OCI-M1 (cell line): ENCODE results near the gene SHCBP1L.
"Not testable (repeated sequence)": the region's sequence is repeated elsewhere in the genome, so short reads cannot be mapped to it uniquely, and the experiment has no call there.

Source experiments
- DNase-seq: peaks from one replicate; lab custom pipeline; 2025; lab: John Stamatoyannopoulos, UW

The SHCBP1L gene

DNA sequence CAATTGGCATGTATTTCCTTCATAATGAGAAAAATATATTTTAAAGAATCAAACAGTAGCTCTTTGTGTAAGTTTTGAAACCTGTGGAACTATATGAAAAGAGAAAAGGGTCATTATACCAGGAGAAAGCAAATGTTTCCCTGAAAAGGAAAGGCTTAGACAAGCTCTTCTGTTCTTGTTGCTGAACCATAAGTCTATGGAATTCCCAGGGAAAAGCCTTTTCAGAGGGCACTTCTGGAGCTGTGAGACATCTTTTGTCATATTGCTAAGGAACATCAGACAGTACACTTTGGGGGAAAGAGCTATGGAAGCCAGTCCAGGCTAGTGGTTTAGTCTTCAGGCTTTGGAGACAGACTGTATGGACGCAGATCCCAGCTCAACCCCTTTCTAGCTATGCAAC is 12.1 kb upstream of the SHCBP1L start:
- no peak for DNase-seq

DNA sequence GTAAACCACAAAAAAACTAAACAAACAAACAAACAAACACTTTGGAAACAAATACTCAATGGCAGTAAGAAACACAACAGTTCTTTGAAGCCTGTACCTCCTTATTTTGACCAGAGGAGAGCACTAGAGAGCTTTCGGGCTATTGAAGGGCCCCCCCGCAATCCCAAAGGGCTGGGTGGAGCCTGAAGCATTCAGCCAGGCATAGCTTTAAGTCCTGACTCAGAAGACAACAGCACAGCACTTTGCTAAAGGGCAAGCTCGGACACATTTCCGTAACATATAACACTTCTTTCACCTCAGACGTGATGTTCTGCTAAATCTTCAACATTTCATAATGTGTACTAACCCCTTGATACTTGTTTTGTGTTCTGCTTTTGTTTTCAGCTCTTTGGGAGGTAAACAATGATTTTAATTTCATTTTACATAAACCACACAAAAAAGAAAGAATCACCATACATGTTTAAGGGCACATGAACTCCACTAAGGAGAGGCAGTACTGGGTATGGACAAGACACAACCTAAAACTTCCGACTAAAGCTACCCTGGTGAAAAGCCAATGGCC is 9.7 kb upstream of the SHCBP1L start:
- peak; percentile 93 for DNase-seq

DNA sequence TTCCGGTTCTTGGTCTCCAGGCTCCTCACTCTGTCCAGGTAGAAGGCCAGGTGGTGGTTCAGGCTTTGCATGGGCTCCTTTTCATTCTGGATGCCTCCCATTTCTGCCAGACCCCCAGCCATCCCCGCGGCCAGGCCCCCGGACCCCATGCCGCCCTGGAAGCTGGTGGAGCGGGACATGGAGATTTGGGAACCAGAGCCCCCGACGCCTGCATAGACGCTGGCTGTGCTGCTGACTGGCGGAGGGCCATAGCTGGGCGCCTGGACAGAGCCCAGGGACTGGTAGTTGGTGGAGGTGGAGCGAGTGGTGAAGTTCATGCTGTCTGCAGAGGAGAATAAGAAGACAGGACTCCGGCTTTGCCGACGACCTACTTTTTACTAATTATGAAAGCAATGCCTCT is 7.1 kb upstream of the SHCBP1L start:
- DNase-seq: no peak

DNA sequence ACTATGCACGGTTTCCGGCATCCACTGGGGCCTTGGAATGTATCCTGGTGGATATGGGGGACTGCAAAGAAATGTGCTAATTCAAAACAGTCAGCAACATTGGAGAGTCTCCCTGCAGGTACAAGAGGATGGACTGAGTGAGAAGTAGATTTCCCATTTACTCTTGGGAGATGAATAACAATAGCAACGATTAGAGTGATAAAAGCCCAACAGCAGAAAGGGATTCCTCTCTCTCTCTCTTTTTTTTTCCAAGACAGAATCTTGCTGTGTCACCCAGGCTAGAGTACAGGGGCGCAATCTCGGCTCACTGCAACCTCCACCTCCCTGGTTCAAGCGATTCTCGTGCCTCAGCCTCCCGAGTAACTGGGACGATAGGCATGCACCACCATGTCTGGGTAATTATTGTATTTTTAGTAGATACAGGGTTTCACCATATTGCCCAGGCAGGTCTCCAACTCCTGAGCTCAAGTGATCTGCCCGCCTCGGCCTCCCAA is 5.0 kb upstream of the SHCBP1L start:
- no peak for DNase-seq

DNA sequence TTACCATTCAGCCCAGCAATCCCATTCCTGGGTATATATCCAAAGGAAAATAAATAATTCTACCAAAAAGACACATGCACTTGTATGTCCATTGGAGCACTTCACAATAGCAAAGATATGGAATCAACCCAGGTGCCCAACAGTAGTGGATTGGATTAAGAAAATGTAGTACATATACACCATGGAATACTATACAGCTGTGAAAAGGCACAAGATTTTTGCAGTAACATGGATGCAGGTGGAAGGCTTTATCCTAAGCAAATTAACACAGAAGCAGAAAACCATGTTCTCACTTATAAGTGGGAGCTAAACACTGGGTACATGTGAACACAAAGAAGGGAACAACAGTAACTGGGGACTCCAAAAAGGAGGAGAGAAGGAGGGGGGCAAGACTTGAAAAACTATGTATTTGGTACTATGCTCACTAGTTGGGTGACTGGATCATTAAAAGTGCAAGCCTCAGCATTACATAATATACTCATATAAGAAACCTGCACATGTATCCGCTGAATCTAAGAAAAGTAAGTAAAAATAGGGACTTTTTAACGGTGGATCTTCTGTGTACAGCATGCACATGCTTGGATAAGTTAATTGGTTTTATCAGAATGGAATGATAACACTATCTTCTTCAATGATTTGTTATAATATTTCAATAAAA is 3.9 kb upstream of the SHCBP1L start:
- DNase-seq: no peak

DNA sequence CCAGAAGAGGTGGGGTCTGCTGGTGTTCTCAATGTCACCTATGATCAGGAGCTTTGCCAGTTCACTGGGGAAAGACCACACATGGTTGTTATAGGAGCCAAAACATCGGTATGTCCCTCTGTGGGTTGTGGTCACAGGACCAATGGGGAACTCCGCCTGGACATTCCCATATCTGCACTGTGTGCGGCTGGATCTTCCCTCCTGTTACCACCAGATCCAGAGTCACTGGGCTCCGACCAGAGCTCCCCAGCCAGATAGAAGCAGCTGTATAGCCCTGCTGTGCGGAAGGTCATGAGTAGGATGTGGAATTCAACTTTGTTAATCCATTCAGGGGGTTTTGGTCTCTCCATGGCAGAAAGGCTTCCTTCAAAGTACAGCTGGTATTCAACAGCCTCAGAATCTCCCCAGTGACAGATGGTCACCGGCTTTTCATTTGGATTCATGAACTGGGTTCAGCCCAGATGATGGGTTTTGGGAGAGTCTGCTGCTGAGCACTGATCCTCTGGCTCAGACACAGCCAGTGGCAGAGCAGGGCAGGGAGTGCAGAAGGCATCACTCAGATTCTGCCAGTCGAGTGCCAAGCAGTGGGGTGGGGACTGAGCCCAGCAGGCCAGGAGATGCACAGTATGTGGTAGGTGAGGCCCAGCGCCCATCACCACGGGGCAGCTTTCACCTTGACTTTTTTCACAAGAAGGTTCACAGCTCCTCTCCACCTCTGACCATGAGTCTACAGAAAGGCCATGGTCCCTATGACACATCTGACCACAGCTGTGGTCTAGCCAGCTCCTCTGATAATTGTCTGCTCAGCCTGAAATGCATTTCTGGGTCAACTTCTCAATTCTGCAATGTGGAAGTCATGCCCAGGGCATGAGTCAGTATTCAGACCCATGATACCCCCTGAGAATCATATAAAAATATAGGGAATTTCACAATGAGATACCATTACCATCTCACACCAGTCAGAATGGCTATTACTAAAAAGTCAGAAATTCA is 2.9 kb upstream of the SHCBP1L start:
- DNase-seq: peak; percentile 69

DNA sequence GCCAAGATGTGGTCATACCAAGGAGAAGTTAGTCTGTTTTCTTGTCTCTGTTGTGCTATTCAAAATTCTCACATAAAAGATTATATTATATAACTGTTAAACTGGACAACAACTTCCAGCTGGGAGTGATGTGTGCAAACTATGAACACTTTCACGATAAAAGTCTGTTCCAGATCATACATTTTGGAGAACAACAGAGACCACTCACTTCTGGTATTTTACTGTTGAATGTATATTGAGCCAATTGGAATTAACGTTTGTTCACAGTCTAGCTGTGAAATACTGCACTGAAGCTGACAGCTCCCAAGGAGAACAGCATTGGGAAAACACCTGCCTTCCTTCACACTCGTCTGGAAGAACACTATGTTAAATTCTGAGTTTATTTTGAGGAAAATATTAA is 860 bp upstream of the SHCBP1L start:
- no peak for DNase-seq

DNA sequence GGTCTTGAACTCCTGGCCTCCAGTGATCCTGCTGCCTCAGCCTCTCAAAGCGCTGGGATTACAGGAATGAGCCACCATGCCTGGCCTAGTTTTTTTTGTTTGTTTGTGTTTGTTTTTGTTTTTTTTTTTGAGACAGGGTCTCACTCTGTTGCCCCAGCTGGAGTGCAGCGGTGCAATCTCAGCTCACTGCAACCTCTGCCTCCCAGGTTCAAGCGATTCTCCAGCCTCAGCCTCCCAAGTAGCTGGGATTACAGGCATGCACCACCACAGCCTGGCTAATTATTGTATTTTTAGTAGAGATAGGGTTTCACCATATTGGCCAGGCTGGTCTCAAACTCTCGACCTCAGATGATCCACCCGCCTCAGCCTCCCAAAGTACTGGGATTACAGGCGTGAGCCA is 9.6 kb downstream of the SHCBP1L start:
- DNase-seq: not testable (repeated sequence)

DNA sequence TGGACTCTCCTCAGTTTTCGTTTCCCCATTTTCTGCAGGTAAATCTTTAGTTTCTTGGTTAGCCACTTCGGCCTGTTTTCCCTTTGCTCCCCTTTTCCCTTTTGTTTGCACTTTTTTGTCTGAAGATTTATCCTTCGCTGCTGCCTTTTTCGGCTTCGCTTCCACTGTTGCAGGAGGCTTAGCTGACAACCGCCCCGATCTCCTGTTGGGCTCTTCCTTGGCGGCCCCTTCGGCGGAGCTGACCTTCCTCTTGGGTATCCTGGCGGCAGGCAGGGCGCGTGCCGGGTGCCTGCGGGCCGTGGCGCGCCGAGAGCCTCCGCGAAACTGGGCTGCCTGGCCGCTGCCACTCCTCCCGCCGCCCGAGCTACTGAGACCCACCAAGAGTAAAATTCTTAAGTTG is 10.8 kb downstream of the SHCBP1L start:
- DNase-seq: not testable (repeated sequence)

DNA sequence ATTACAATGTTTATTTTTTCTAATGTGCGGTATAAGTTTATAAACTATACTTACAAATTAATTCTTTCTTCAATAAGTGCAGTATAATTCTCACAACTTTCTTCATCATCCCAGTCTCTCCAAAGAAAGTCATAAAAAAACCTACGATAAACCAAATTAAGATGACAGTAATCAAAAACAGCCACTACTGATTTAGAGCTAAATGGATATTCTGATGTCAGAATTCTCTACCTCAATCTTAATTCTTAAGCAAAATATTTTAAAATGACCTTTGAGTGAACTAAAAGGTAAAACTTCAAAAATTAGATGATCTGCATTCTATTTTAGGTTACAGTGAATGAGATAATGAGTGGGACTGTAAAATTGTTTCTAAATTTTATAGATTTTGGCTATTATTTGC is 13.6 kb downstream of the SHCBP1L start:
- no peak for DNase-seq

DNA sequence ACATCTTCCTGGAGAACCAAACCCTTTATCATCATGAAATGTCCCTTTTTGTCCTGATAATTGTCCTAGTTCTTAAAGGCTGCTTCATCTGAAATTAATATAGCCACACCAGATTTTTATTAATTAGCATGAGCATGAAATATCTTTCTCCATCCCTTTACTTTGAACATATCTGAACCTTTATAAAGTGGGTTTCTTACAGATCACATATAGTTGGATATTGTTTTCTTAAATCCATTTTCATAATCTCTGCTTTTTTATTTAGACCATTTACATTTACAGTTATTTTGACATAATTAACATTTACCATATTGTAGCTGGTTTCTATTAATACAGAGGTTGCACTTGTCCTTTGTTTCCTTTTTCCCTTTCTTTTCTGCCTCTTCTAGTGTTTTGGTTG is 17.2 kb downstream of the SHCBP1L start:
- no peak for DNase-seq

DNA sequence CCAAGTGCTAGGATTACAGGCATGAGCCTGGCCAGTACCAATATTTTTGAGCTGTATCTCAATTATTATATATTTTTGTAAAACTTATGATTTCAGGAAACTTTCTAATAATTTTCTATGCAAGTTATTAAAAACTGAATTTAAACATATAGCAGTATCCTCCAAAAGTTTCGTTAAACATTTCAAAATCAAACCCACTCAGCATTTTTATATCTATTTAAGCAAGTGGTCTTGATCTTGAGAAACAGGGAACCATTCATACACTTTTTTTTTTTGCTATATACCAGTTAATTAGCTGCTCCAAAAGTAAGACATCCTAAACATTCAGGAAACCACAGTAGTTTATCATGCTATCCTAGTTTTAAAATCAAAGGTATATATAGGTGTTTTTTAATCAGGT is 22.0 kb downstream of the SHCBP1L start:
- no peak for DNase-seq

DNA sequence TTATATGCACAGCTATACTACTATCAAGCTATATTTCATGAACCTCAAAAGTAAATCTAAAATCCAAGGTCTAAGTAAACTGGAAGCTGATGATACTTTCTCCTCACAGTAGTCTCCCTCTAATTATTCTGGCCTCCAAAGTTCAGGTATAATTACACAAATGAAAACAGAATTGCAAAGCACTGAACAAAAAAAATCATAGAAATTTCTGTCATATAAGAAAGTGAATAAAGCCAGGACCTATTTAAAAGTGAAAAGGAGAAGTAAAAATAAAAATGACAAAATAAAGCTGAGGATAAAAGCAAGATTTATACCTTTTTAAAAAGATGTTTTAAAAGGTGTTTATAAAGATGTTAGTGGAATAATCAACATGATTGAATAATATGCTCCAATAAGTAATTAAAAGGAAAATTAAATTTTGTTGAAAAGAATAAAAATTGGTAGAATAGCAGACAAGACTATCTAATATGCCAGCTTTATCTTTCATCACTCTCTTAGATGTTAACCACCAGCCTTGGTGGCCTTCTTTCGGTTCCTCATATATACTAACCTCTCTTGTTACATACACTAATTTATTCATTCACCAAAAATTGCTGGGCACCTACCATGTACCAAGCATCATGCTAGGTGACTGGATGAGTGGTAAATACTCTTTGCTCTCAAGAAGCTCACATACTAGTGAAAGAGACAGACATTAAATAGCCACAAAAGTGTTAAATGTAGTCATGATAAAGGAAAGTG is 25.1 kb downstream of the SHCBP1L start:
- peak; percentile 44 for DNase-seq

DNA sequence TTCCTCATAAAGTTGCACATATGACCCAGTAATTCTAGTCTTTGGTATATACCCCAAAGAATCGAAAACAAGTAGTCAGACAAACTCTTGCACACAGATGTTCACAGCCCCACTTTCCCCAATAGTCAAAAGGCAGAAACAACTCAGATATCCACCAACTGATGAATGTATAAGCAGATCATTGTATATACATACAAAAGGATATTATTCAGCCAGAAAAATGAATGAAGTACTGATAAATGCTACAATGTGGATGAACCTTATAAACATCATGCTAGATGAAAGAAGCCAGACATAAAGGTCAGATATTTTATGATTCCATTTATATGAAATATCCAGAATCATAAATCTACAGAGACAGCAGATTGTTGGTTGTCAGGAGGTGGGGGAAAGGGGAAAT is 27.3 kb downstream of the SHCBP1L start:
- no peak for DNase-seq

DNA sequence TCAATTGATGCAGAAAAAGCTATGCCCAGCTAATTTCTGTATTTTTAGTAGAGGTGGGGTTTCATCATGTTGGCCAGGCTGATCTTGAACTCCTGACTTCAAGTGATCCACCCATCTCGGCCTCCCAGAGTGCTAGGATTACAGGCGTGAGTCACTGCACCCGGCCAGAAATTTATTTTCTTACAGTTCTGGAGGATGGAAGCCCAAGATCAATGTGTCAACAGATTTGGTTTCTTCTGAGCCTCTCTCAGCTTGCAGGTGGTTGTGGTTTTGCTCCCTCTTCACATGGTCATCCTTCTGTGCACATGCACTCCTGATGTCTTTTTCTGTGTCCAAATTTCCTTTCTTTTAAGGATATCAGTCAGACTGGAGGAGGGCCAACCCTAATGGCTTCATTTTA is 35.6 kb downstream of the SHCBP1L start:
- no peak for DNase-seq

DNA sequence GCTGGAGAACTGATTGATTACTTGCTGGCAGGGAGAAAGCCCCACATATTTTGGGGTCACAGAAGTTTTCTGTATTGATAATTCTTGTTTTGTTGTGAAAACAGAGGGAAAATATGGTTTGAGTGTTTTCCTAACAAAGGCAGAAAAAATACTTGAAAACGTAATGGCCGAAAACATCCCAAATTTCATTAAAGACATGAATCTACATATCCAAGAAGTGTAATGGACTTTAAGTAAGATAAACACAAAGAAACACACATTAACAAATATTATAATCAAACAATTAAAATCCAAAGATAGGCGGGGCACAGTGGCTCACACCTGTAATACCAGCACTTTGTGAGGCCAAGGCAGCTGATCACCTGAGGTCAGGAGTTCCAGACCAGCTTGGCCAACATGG is 39.6 kb downstream of the SHCBP1L start:
- DNase-seq: no peak

DNA sequence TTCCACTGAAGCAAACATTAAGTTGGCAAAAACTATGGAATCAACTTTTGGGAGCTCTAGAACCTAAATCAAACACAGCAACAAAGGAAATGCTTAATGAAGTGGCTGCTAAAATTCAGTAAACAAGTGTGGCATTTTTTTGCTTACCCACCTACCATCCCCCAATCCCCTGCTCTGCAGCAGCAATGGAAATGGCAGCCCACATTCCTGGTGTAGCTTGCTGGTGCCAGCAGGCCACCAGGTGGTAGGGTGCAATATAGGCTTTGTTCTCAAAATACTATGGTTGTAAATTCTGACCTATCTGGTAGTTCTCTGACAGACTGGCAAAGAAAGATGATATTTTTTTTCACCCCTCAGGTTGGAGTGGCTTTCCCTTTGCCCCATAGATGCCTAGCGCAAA is 42.8 kb downstream of the SHCBP1L start:
- no peak for DNase-seq

DNA sequence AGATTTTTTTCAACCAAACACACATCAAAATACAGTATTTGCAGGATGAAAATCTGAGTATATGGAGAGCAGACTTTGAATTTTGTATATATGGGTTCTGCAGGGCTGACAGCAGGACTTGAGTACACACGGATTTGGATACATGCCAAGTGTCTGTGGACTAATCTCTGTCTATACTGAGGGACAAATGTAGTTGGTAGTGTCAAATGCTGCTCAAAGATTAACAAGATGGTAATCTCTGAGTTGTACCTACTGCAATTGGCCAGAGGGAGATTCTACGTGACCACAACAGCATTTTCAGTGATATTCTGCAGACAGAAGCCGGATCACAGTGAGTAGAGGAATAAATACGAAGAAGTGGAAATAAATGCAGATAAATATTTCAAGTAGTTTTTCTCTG is 43.4 kb downstream of the SHCBP1L start:
- DNase-seq: peak; percentile 51

DNA sequence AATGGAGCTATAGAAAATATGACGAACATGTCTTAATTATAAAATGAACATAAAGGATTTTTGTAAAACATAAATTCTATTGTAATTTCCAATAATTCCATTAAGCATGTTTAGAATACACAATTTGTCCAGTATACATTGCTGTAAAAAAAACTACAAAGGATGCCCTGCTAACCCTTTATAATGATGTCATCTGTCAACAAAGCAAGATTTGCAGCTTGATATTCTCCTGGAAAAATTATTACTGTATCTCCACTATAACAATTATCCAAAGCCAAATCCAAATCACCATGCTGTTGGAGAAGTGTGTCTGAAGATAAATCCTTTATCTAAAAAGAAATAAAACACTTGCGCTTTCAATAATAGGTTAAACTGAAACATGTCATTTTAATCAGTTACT is 47.6 kb downstream of the SHCBP1L start:
- DNase-seq: no peak

DNA sequence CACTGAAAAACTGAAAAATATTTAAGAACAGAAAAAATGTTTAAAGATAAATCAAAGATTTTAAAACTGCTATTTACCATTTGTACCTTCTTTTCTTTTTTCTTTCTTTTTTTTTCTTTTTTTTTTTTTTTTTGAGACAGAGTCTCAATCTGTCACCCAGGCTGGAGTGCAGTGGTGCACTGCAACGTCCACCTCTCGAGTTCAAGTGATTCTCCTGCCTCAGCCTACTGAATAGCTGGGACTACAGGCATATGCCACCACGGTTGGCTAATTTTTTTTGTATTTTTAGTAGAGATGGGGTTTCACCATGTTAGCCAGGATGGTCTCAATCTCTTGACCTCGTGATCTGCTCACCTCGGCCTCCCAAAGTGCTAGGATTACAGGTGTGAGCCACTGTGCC is 51.0 kb downstream of the SHCBP1L start:
- DNase-seq: not testable (repeated sequence)

DNA sequence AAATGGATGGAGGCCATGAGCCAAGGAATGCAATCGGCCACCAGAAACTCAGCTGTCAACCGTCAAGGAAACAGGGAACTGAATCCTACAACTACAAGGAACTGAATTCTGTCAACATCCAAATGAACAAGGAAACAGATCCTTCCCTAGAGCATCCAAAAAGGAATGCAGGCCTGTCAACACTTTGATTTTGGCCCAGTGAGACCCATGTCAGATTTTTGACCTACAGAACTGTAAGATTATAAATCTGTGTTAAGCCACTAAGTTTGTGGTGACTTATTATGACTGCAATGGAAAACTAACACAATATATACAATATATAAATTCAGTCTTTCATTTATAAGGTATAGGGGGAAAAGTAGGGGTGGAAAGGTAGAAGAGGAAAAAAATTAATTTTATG is 55.3 kb downstream of the SHCBP1L start:
- DNase-seq: no peak

DNA sequence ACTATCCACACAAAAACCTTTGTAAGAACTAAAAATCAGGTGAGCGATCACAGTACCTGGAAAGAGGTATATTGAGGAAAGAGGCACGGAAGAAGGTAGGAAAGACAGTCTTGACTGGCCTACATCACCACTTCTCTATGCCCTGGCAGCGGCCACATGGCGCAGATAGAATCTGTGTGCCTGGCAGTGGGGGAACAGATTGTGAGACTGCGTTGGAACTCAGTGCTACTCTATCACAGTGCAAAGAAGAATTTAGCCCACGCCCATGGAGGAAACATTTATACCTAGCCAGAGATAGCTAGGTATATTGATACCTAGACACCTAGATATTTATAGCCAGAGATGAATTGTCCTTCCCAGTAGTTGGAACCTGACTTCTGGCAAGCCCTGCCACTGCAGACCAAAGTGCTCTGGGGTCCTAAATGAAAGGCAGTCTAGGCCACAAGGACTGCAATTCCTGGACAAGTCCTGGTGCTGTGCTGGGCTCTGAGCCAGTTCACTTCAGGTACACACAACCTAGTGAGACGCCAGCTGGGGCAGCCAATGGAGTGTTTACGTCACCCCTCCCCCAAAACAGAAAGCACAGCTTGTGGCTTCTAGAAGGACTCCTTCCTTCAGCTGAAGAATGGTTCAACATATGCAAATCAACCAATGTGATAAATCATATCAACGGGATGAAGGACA is 61.9 kb downstream of the SHCBP1L start:
- no peak for DNase-seq
